ENCODE measurements around the gene EMC7.

EMC7 gene

GRCh38 chr15:34047893-34048775 lies 53.5 kb downstream of the EMC7 start:
- no peak for DNase-seq (ENCODE audit: extremely low spot score)
- ChIA-PET CTCF (interaction anchor here (0.6 kb wide), 1 partner anchor 14 kb away, joined by 3 read pairs; no protein-coding TSS in a partner anchor), POLR2A (interaction anchor here (1.1 to 1.7 kb wide), 3 partner anchors 8 to 13 kb away, joined by 3 to 8 read pairs (median 4); partner anchors contain the start of gene AVEN)
- TF ChIP-seq TARDBP (IDR thresholded peaks at IDR 0.05) (no peak), FOXM1 (IDR thresholded peaks at IDR 0.05; ENCODE audit: borderline replicate concordance) (no peak), ELF4 (IDR thresholded peaks at IDR 0.05) (no peak), HDGF (IDR thresholded peaks at IDR 0.05; ENCODE audit: borderline replicate concordance) (no peak), NFRKB (IDR thresholded peaks at IDR 0.05) (no peak)

DNA sequence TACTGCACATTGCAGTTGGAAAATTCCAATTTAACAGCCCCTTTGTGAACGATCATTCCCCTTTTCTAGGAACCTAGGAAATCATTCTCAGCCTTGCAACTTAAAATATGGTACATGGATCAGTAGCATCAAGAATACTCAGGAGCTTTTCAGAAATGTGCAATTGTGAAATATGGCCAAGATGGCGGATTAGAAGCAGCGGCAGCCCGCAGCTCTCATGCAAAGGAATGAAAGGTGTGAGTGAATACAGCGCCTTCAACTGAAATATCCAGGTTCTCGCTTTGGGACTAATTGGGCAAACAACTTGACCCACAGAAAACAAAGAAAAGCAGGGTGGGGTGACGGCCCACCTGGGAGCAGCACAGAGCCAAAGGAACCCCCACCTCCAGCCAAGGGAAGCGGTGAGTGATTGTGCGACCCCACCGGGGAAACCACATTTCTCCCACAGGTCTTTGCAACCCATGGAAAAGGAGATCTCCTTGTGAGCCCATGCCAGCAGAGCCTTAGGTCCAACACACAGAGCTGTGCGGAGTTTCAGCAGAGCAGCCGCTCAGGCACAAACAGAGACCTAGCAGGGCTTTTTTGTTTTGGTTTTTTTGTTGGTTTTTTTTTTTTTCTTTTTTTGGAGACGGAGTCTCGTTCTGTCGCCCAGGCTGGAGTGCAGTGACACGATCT lies 55.1 kb downstream of the EMC7 start:
- no peak for DNase-seq (ENCODE audit: extremely low spot score)
- no peak for TF ChIP-seq L3MBTL2 (conservative IDR thresholded peaks at IDR 0.05)
- TF ChIP-seq ELF4 (IDR thresholded peaks at IDR 0.05): no peak
- no peak for TF ChIP-seq TARDBP (IDR thresholded peaks at IDR 0.05)
- no peak for TF ChIP-seq FOXM1 (IDR thresholded peaks at IDR 0.05; ENCODE audit: borderline replicate concordance)
- no peak for TF ChIP-seq HDGF (IDR thresholded peaks at IDR 0.05; ENCODE audit: borderline replicate concordance)
- ChIA-PET CTCF (no interaction called here), POLR2A (no interaction called here)

- ChIA-PET POLR2A (no interaction called here), CTCF (no interaction called here)
- DNase-seq (ENCODE audit: extremely low spot score): no peak
- TF ChIP-seq LEF1 (IDR thresholded peaks at IDR 0.05; ENCODE audit: borderline replicate concordance): no peak
- TF ChIP-seq L3MBTL2 (conservative IDR thresholded peaks at IDR 0.05): no peak
- no peak for TF ChIP-seq TARDBP (IDR thresholded peaks at IDR 0.05)
- TF ChIP-seq, protein P1, sequence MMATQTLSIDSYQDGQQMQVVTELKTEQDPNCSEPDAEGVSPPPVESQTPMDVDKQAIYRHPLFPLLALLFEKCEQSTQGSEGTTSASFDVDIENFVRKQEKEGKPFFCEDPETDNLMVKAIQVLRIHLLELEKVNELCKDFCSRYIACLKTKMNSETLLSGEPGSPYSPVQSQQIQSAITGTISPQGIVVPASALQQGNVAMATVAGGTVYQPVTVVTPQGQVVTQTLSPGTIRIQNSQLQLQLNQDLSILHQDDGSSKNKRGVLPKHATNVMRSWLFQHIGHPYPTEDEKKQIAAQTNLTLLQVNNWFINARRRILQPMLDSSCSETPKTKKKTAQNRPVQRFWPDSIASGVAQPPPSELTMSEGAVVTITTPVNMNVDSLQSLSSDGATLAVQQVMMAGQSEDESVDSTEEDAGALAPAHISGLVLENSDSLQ (IDR thresholded peaks at IDR 0.05): no peak
- TF ChIP-seq ELF4 (IDR thresholded peaks at IDR 0.05): no peak
- no peak for TF ChIP-seq SP1 (IDR thresholded peaks at IDR 0.05)
- no peak for TF ChIP-seq FOXK2 (IDR thresholded peaks at IDR 0.05)
- TF ChIP-seq FOXM1 (IDR thresholded peaks at IDR 0.05; ENCODE audit: borderline replicate concordance): no peak
- TF ChIP-seq SUZ12 (IDR thresholded peaks at IDR 0.05): no peak
- no peak for TF ChIP-seq ARNT (IDR thresholded peaks at IDR 0.05)
- no peak for TF ChIP-seq FOXA1 (IDR thresholded peaks at IDR 0.05)
- TF ChIP-seq NFRKB (IDR thresholded peaks at IDR 0.05): no peak
- TF ChIP-seq HDGF (IDR thresholded peaks at IDR 0.05; ENCODE audit: borderline replicate concordance): no peak
- TF ChIP-seq ZNF384 (IDR thresholded peaks at IDR 0.05): no peak
- TF ChIP-seq CTBP1 (IDR thresholded peaks at IDR 0.05; ENCODE audit: borderline replicate concordance): no peak
- TF ChIP-seq BHLHE40 (IDR thresholded peaks at IDR 0.05; ENCODE audit: borderline replicate concordance): no peak
Measured at GRCh38 chr15:34043813-34044212, 57.8 kb downstream of the EMC7 start.

DNA sequence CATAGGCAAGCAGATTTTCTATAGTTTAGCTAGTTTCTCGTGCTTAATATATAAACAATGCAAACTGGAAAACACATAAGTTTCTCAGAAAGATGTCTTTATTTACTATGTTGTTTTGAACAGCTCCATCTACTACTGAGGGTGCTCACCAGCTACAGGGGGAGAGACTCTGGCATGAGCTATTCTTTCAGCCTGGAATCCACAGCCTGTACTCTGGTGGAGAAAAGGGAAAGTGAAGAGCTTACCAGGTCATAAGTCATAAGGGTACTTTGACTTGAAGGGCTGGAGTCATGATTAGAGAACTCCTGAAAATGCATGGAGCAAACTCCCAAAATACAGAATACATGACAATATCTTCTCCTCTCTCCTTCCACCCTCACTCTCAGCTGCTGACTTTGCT lies 58.3 kb downstream of the EMC7 start:
- POLR2A ChIA-PET: no interaction called here
- CTCF ChIA-PET: no interaction called here
- no peak for DNase-seq (ENCODE audit: extremely low spot score)
- TF ChIP-seq LEF1 (IDR thresholded peaks at IDR 0.05; ENCODE audit: borderline replicate concordance): no peak
- TF ChIP-seq BHLHE40 (IDR thresholded peaks at IDR 0.05; ENCODE audit: borderline replicate concordance): no peak
- TF ChIP-seq FOXM1 (IDR thresholded peaks at IDR 0.05; ENCODE audit: borderline replicate concordance): no peak
- no peak for TF ChIP-seq SP1 (IDR thresholded peaks at IDR 0.05)
- TF ChIP-seq HDGF (IDR thresholded peaks at IDR 0.05; ENCODE audit: borderline replicate concordance): no peak
- no peak for TF ChIP-seq FOXA1 (IDR thresholded peaks at IDR 0.05)
- no peak for TF ChIP-seq ARNT (IDR thresholded peaks at IDR 0.05)
- no peak for TF ChIP-seq ELF4 (IDR thresholded peaks at IDR 0.05)
- TF ChIP-seq SUZ12 (IDR thresholded peaks at IDR 0.05): no peak

GRCh38 chr15:34039790-34040113 lies 61.9 kb downstream of the EMC7 start:
- no peak for TF ChIP-seq LEF1 (IDR thresholded peaks at IDR 0.05; ENCODE audit: borderline replicate concordance)
- no peak for TF ChIP-seq L3MBTL2 (conservative IDR thresholded peaks at IDR 0.05)
- no peak for TF ChIP-seq SUZ12 (IDR thresholded peaks at IDR 0.05)
- TF ChIP-seq NFRKB (IDR thresholded peaks at IDR 0.05): no peak
- TF ChIP-seq FOXM1 (IDR thresholded peaks at IDR 0.05; ENCODE audit: borderline replicate concordance): no peak
- TF ChIP-seq BHLHE40 (IDR thresholded peaks at IDR 0.05; ENCODE audit: borderline replicate concordance): no peak
- TF ChIP-seq TARDBP (IDR thresholded peaks at IDR 0.05): no peak
- no peak for TF ChIP-seq SP1 (IDR thresholded peaks at IDR 0.05)
- TF ChIP-seq FOXA1 (IDR thresholded peaks at IDR 0.05): no peak
- ChIA-PET POLR2A (no interaction called here), CTCF (no interaction called here)
- no peak for DNase-seq (ENCODE audit: extremely low spot score)

DNA sequence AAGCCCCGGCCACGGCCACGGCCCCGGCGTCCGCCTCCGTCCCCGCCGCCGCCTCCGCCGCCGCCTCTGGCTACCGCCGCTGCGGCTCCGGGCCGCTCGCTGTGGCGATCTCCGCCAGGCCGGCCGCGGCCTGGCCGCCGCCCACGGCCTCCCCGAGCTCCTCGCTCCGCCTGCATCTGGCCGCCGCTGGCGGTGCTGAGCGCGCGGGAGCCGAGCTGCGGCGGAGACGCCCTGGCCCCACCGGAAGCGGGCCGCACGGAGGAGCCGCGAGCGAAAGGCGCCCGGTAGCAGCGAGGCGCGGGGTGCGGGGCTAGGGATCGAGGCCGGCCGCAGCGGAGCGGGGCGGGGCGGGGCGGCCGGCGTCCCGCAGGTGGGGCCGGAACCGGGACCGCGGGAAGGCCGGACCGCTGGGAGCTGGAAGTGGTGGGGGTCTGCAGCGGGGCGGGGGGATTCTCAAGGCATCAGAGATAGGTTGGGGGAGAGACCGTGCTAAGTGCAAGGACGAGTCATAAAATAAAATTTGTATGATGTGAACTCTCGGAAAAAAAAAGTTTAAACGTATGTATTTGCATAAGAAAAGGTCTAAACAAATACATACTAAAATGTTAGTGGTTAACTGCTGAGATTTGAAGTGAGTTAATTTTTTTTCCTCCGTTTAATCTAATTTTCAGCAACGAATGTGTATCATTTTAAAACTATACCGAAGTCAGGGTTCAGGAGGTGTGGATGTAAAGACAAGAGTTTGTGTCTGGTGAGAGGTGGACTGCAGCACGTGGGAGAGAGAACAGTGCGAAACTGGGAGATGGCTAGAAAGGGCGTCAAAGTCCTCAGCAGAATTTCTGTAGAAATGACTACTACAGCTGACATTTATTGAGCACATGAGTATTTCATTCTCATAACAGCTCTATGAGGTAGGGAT lies 62.5 kb downstream of the EMC7 start, which contains the start of gene AVEN:
TSS of gene AVEN (minus strand) at position 334 of the 919 bp plus-strand sequence. CDS start at position 176, 158 bp downstream.
- TF ChIP-seq NFRKB (IDR thresholded peaks at IDR 0.05): no peak
- TF ChIP-seq L3MBTL2 (conservative IDR thresholded peaks at IDR 0.05): peak; percentile 57
- no peak for TF ChIP-seq FOXA1 (IDR thresholded peaks at IDR 0.05)
- DNase-seq (ENCODE audit: extremely low spot score): peak; percentile 38
- ChIA-PET CTCF (no interaction called here), POLR2A (interaction anchor here (1.3 kb wide), 1 partner anchor 9 kb away, joined by 8 read pairs; no protein-coding TSS in a partner anchor)
